Measurements from ENCODE around the gene PMEPA1. TPM values are rescaled to one million over a fixed set of nuclear protein-coding genes. Genes with fewer than 3 reads are reported as not detected.
A peak's percentile ranks its signal among the peaks of the same experiment; 100 is the strongest.

Gene PMEPA1, protein sequence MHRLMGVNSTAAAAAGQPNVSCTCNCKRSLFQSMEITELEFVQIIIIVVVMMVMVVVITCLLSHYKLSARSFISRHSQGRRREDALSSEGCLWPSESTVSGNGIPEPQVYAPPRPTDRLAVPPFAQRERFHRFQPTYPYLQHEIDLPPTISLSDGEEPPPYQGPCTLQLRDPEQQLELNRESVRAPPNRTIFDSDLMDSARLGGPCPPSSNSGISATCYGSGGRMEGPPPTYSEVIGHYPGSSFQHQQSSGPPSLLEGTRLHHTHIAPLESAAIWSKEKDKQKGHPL
- polyA plus RNA-seq (ENCODE audit: insufficient read length in 4 of 4) = 10 to 100 TPM; 18.8 to 46.7 (median 20.7) TPM

DNA sequence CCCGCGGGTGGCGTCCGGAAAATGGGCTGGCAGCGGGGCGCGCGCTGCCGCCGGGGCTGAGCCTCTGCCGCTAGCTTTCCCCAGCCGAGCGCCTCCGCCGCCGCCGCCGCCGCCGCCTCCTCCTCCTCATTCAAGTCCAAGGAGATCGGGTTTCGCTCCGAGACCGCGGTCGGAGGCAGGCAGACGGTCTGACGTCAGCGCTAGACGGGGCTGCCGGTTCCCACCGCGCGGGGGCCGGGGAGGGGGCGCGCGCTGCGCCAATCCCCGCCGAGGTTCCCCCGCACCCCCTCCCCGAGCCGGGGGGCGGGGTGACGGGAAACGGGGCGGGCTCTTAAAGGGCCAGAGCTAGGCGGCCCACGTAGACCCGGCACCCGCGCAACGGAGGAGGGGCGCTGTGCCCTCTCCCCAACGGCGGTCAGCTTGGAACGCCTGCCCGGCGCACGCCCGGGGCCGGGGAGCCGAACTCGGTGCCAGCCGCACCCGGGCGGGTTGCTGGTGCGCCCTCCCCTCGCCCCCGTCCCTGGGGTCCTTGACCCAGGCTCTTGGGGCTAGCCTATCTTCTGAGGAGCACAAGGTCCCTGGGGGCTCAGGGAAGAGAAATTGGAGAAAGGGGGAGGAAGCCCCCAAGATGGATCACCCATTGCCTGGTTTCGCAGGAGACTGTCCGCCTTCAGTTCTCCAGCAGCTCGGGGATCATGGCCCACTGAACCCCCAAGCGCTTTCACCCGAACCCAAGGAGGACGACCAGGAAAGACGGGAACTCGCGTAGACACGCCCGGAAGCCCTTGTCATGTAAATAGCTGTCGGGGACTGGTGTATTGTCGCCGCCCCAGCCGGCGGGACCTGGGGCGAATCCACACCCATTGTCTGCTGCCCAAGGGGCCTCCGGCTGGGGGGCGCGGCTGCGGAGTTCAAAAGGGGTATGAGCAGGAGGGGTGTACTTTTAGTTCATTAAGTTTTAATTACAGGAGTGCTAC lies at the start of gene PMEPA1:
TSS of gene PMEPA1 (minus strand) at position 193 of the 977 bp plus-strand sequence. CDS start 433 bp downstream, outside the sequence.
- peak; percentile 77 to 92 (median 92) for DNase-seq (ENCODE audit: low read depth in 4 of 4, low spot score in 3 of 4)

- no peak for DNase-seq (ENCODE audit: low read depth in 4 of 4, low spot score in 3 of 4)
Measured at GRCh38 chr20:57757767-57758166, 48.0 kb upstream of the PMEPA1 start.

GRCh38 chr20:57756921-57757320 lies 47.1 kb upstream of the PMEPA1 start:
- DNase-seq (ENCODE audit: low read depth in 4 of 4, low spot score in 3 of 4) = no peak

DNA sequence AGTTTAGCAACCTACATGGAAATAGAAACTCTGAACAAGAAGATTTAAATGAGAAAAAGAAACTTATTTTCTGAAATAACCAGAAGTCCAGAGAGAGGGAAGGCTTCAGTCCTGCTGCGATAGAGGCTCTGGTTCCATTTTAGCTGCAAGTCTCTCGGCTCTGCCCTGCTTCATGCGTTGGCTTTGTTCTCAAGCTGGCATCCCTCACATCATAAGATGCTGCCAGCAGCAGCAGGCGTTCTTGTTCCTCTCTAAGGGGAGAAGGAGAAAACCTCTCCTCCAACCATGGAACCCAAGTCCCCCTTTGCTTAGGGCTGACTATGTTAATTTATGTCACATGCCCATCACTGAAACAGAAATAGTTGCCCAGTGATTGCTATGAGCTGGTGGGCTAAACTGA lies 46.4 kb upstream of the PMEPA1 start:
- no peak for DNase-seq (ENCODE audit: low read depth in 4 of 4, low spot score in 3 of 4)

DNA sequence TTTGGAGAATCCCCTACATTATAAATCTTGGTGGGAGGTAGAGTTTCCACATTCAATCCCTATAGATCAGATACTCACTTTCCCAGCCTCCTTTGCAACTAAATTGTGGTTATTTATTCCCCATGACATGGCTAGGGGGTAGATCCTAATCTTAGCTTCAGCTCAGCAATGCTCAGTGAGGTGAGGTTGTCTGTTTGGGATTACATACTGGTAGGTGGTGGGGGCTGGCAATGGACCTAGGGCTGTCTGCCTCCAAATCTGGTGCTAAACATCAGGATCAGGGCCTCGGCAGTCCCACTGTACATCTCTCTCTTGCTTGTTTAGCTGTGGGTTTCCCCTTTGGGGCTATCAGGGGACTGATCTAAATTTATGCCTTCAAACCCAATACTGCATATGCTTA lies 45.8 kb upstream of the PMEPA1 start:
- no peak for DNase-seq (ENCODE audit: low read depth in 4 of 4, low spot score in 3 of 4)

DNA sequence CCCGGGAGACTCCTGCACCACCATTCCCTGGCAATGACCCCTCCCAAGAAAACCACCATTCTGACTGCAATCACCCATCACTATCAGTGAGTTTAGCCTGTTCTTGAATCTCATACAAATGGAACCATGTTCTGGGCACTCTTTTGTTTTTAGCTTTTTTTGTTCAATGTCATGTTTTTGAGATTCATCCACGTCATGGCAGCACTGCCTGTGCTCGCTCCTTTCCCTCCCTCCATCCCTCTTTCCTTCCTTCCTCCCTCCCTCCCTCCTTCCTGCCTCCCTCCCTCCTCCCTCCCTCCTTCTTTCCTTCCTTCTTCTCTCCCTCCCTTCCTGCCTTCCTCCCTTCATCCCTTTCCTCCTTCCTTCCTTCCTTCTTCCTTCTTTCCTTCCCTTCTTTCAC lies 44.4 kb upstream of the PMEPA1 start:
- DNase-seq (ENCODE audit: low read depth in 4 of 4, low spot score in 3 of 4) = no peak

DNA sequence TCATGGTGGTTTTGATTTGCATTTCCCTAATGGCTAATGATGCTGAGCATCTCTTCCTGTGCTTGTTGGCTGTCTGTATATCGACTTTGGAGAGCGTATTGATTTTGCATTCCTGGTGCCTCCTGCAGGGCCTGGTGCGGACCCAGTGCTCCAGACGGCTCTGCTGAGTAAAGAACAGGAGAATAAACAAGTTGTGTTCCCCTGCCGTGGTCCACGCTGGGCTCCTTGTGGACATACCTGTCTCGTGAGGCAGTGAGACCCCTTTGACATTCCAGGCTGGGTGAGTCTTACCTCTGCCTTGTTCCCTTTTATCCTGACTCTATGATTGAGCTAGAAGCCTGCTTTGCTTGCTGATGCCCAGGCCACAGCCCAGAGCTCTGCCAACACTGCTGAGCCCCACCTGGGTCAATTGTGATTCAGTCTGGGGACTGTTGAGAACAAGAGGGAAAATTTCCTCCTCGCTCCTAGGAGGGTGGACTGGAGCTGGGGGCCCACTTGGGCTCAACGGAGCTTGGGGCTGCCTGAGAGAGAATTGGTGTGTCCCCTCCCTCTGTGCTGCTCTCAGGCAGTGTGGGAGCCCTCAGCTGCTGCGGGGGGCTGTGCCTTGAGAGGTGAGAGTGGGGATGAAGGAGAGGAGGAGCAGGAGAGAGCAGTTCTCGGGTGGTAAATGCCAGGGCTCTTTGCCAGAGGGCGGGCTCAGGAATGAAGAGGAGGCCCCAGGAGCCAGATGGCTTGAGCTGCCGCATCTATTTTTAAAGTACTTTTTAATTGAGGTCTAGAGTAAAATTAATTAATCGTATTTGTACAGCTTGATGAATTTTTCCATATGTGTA lies 43.7 kb upstream of the PMEPA1 start:
- DNase-seq (ENCODE audit: low read depth in 4 of 4, low spot score in 3 of 4) = no peak

GRCh38 chr20:57751411-57751810 lies 41.6 kb upstream of the PMEPA1 start:
- no peak for DNase-seq (ENCODE audit: low read depth in 4 of 4, low spot score in 3 of 4)

- no peak for DNase-seq (ENCODE audit: low read depth in 4 of 4, low spot score in 3 of 4)
Measured at GRCh38 chr20:57749869-57750268, 40.1 kb upstream of the PMEPA1 start.

GRCh38 chr20:57749131-57749690 lies 39.4 kb upstream of the PMEPA1 start:
- DNase-seq (ENCODE audit: low read depth in 4 of 4, low spot score in 3 of 4) = peak in 1 of 4 donors; percentile 27

GRCh38 chr20:57748601-57749130 lies 38.9 kb upstream of the PMEPA1 start:
- DNase-seq (ENCODE audit: low read depth in 4 of 4, low spot score in 3 of 4) = peak; percentile 28 to 49 (median 36)

GRCh38 chr20:57747861-57748481 lies 38.2 kb upstream of the PMEPA1 start:
- DNase-seq (ENCODE audit: low read depth in 4 of 4, low spot score in 3 of 4) = no peak

- no peak for DNase-seq (ENCODE audit: low read depth in 4 of 4, low spot score in 3 of 4)
Measured at GRCh38 chr20:57746832-57747404, 37.1 kb upstream of the PMEPA1 start.

DNA sequence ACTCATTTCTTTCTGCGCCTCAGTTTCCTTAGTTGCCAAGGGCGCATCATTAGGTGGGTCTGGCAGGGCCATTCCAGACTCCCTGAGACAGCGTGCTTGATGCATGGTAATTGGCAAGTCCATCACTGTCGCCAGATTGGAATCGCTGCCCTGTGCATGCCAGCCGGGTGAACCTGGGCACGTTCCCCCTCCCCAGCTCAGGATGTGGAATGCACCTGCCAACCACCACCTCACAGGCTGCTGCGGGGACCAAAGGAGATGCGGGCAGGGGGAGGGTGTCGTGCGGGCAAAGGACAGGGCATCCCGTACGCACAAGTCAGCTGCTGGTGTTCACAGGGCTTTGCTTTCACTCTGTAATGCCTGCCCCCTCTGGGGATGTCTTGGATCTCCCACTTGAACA lies 36.4 kb upstream of the PMEPA1 start:
- DNase-seq (ENCODE audit: low read depth in 4 of 4, low spot score in 3 of 4) = no peak

DNA sequence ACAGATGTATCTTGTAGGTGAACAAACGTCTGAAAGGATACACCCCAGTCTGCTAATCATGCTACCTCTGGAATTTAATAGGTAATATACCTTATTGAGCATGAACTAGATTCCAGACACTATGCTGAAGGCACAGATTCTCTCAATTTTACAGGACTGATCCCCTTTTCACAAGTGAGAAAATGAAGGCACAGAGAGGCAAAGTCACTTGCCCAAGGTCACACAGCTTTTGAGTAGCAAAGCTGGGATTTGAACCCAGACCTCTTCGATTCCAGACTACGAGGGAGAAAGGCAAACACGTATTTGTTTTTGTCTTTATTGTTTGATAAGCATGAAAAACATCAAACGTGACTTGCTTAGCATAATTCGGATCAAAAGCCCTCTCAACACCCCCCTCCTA lies 34.4 kb upstream of the PMEPA1 start:
- no peak for DNase-seq (ENCODE audit: low read depth in 4 of 4, low spot score in 3 of 4)

- no peak for DNase-seq (ENCODE audit: low read depth in 4 of 4, low spot score in 3 of 4)
Measured at GRCh38 chr20:57743450-57744095, 33.8 kb upstream of the PMEPA1 start.

DNA sequence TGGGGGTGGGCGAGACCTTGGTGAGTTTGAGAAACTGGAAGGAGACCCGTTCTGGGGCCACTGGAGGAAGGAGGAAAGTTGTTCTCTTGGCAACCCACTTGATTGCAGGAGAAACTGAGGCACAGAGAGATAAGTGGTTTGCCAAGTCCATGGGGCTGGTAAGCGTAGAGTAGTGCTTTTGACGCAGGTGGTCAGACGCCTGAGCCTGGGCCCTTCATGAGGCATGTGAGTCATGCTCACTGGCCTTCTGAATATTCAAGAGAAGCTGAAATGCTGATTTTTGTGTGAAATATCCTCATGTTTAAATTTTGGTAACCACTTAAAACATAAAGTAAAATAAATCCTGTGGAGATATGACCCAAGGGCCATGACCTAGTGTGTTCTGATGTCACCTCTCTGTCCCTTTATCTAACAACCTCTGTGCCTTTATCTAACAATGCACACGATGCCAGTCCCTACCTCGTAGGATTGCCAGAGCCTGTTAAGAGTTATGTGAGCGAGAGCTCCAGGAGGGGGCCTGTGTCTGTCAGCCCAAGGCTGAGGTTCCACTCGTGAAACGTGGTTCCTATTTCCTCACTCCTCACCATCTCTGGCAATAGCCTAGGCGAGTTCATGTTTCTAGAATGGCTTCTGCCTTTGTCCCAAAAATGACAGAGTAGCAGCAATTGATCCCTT lies 32.8 kb upstream of the PMEPA1 start:
- no peak for DNase-seq (ENCODE audit: low read depth in 4 of 4, low spot score in 3 of 4)

- DNase-seq (ENCODE audit: low read depth in 4 of 4, low spot score in 3 of 4) = no peak
Measured at GRCh38 chr20:57738484-57738883, 28.7 kb upstream of the PMEPA1 start.
